ENCODE data around the gene COPA. TPM values are rescaled to one million over a fixed set of nuclear protein-coding genes. Genes with fewer than 3 reads are reported as not detected.

COPA gene
- total RNA-seq, 1 donor = 322 TPM

DNA sequence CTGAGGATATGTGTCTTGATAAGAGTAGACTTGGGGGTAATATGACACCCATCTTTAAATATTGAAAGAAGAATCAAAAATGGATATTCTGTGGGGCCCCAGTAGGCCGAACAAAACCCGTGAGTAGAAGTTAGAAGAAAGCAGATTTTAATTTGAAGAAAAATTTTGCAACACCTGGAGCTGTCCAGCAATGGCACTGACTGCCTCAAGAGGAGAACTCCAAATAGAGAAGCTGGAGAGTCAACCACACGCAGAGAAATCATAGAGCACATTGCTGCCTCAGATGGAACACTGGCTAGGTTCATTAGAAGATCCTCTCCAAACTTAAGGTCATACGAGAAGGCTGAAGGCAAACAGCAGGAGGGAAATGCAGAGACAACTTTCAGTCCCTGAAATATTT lies 30.6 kb upstream of the COPA start:
- DNase-seq (ENCODE audit: low read depth) = no peak
- no peak overlapping the region for H3K4me3 ChIP-seq (ENCODE audit: low read depth, low read length)
- no peak for TF ChIP-seq CTCF (IDR thresholded peaks at IDR 0.05; ENCODE audit: insufficient read depth, low read depth, low read length)

GRCh38 chr1:160371756-160372155 lies 28.7 kb upstream of the COPA start:
- DNase-seq (ENCODE audit: low read depth) = no peak
- TF ChIP-seq CTCF (IDR thresholded peaks at IDR 0.05; ENCODE audit: insufficient read depth, low read depth, low read length) = no peak
- no peak overlapping the region for H3K4me3 ChIP-seq (ENCODE audit: low read depth, low read length)

GRCh38 chr1:160371346-160371631 lies 28.2 kb upstream of the COPA start:
- no peak for DNase-seq (ENCODE audit: low read depth)
- TF ChIP-seq CTCF (IDR thresholded peaks at IDR 0.05; ENCODE audit: insufficient read depth, low read depth, low read length) = no peak
- no peak overlapping the region for H3K4me3 ChIP-seq (ENCODE audit: low read depth, low read length)

- no peak for DNase-seq (ENCODE audit: low read depth)
These were observed 27.7 kb upstream of the COPA start for GRCh38 chr1:160370561-160371345.

DNA sequence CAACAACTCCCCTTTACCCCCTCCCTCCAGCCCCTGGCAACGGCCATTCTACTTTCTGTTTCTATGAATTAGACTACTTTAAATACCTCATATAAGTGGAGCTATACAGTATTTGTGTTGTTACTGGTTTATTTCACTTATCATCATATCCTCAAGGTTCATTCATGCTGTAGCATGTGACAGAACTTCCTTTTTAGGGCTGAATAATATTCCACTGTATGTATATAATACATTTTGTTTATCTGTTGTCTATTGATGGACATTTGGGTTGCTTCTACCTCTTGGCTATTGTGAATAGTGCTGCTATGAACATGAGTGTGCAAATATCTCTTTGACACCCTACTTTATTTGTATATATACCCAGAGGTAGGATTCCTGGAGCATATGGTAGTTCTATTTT lies 26.0 kb upstream of the COPA start:
- H3K4me3 ChIP-seq (ENCODE audit: low read depth, low read length) = no peak overlapping the region
- DNase-seq (ENCODE audit: low read depth) = no peak
- TF ChIP-seq CTCF (IDR thresholded peaks at IDR 0.05; ENCODE audit: insufficient read depth, low read depth, low read length) = no peak

More at GRCh38 chr1:160370561-160371345, 27.7 kb upstream of the COPA start:
- H3K4me3 ChIP-seq (ENCODE audit: low read depth, low read length) = no peak overlapping the region
- TF ChIP-seq CTCF (IDR thresholded peaks at IDR 0.05; ENCODE audit: insufficient read depth, low read depth, low read length) = no peak

DNA sequence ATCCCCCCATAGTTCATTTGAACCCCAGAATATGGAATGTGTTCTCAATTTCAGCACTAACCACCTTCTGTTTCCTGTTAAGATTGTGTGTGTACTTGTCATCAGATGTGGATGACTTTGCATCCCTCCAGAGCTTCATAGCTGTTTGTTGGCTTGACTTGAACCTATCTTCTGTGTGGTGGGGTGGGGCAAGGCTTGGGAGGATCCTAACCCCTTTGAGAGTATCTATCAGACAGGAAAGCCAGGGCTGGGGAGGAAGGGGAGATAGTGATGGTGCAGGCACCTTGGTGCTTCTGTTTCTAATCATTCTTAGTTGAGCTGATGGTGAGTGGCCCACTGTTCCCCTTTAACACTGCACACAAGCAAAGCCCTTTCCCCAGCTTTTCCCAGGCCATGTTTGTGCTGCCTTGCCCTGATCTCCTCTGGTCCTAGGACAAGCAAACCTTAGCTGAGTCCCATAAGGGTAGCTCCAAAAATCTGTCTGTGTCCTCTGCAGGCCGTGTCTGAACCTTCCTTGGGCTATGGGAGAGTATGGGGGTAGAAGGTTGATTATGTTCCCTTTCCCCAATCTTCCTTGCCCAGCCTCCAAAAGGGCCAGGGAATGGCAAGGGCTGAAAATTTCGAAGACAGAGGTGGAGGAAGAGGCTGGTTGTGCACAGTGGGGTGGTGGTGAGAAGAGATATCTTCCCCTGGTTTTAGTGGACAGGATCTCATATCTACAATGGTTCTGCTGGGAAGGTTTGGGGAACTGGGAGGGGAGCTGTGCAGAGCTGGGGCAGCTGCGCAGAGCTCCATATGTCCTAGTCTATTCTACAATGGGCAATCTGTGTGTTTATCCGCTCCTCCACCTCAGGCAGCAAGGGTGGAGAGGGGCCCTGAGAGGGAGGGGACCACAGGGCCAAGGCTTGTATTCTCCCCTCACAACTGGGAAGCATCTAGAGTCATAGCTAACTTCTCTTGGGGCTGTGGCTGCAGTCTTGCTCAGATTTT lies 25.2 kb upstream of the COPA start:
- DNase-seq (ENCODE audit: low read depth) = no peak
- no peak for TF ChIP-seq CTCF (IDR thresholded peaks at IDR 0.05; ENCODE audit: insufficient read depth, low read depth, low read length)
- H3K4me3 ChIP-seq (ENCODE audit: low read depth, low read length) = no peak overlapping the region
